ENCODE data around the gene DLGAP1. TPM values are rescaled to one million over a fixed set of nuclear protein-coding genes. Genes with fewer than 3 reads are reported as not detected.

Gene DLGAP1
- total and polyA plus RNA-seq, 2 of the 8 experiments (the other 6 are each of a cell fraction or from before 2014, with no cell fraction given): 11.8 to 16.9 TPM

DNA sequence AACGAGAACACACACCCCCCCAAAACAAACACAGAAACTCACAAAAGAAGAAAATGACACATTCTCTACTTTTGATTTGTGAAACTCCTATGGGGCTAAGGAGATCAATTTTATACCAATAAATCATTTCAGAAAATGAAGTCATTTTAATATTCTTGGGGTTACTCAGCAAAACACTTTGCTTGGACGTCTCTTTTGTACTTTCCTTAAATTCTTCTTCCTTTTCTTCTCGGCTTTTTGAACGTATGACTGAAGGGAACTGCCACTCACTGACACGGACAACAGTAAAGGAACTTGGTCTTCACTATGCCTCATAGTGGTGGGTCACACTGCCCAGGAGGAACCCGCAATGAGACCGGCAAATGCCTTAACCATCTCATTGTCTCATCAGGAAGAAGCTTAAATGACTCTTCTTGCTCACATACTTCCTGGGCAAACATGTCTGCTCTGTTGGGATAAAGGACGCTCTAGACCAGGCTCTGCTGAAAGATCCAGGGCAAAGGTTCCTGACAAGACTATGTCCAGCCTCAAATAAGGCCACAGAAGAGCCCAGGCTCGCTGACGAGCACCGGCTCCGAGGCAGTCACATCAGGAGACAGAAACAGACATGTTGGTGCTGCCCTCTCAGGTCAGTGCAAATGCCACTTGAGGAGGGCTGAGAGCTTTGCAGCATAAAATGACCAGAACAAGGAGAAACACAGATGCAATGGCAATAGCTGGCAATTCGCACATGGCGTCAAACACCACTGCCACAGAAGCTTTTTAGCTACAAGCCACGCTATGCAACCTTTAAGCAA lies 799.7 kb downstream of the DLGAP1 start:
- Histone ChIP-seq H3K23me2 (ENCODE audit: low read depth, low read length) (no peaks in the 10 kb centered on the region), H3K79me1 (ENCODE audit: low read depth, low read length) (no peaks in the 10 kb centered on the region), H3K56ac (replicated peaks; ENCODE audit: insufficient read length, low read depth, low read length) (no peak overlapping the region), H2BK15ac (ENCODE audit: low read length) (0 out of 2 replicates have a peak overlapping the region, but pooled peaks have one; percentile 51), H3K27ac (ENCODE audit: low read depth, low read length) (no peak overlapping the region), H3K9me3 (ENCODE audit: insufficient read depth in 2 of 2, low read depth in 1 of 2, low read length in 1 of 2) (no peaks in the 10 kb centered on the region), H4K8ac (ENCODE audit: extremely low read depth, insufficient read depth, low read length) (no peak overlapping the region), H3K4ac (replicated peaks; ENCODE audit: insufficient read length, low read depth, low read length) (no peak overlapping the region), H3K4me2 (ENCODE audit: insufficient read depth in 1 of 2, low read depth in 2 of 2, low read length in 2 of 2) (no peak overlapping the region), H3K36me3 (ENCODE audit: control insufficient read depth in 2 of 4, insufficient read depth in 4 of 4, low read length in 3 of 4) (no peaks in the 10 kb centered on the region), H3K4me1 (replicated peaks in 1 of 4; ENCODE audit: control insufficient read depth in 3 of 4, insufficient read depth in 4 of 4, low read length in 3 of 4) (peaks cover 0 to 3% (median 0%) of the 10 kb centered on the region in 4 experiments; a peak in 2 of 7 replicates), H4K20me1 (replicated peaks in 1 of 2; ENCODE audit: control insufficient read depth in 1 of 2, insufficient read depth in 2 of 2, low read length in 2 of 2) (no peaks in the 10 kb centered on the region), H4K91ac (replicated peaks; ENCODE audit: insufficient read length, low read length) (peak overlapping the region; percentile 75), H4K5ac (ENCODE audit: insufficient read length, low read depth, low read length) (no peak overlapping the region), H3K23ac (ENCODE audit: insufficient read length) (no peak overlapping the region), H3K27me3 (replicated peaks in 1 of 4; ENCODE audit: control insufficient read depth in 3 of 4, extremely low read depth in 1 of 4, insufficient read depth in 3 of 4, low read length in 3 of 4) (no peaks in the 10 kb centered on the region), H2AK5ac (ENCODE audit: low read depth, low read length) (peak overlapping the region; percentile 91; the same call in 1 of the 2 replicates), H2BK5ac (ENCODE audit: low read depth, low read length) (peak overlapping the region; percentile 5; the same call in 1 of the 2 replicates), H3K9ac (replicated peaks in 1 of 4; ENCODE audit: extremely low read depth in 1 of 4, low read depth in 3 of 4, low read length in 3 of 4) (no peak overlapping the region), H2BK120ac (replicated peaks; ENCODE audit: low read depth, low read length) (peak overlapping the region; percentile 26), H2BK20ac (ENCODE audit: low read length) (peak overlapping the region; percentile 91; the same call in 1 of the 2 replicates), H2AFZ (ENCODE audit: low read length) (no peak overlapping the region), H3K4me3 (ENCODE audit: extremely low read depth in 1 of 4, insufficient read depth in 2 of 4, low read depth in 3 of 4, low read length in 4 of 4) (no peak overlapping the region), H3K18ac (ENCODE audit: extremely low read depth, low read length) (peak overlapping the region; percentile 71; the same call in 1 of the 2 replicates), H3K79me2 (ENCODE audit: control insufficient read depth in 1 of 2, insufficient read depth in 2 of 2, low read length in 2 of 2) (no peaks in the 10 kb centered on the region), H3K14ac (ENCODE audit: insufficient read length) (no peak overlapping the region), H2BK12ac (ENCODE audit: low read depth, low read length) (peak overlapping the region; percentile 56; the same call in 1 of the 2 replicates)
- 82% methylated on average over 15 of the region's 15 CpGs; no CpG with 5 or more reads in 1 of the 2 experiments for WGBS, 2 experiments (ENCODE audit: extremely low coverage in 1 of 2, insufficient coverage in 1 of 2, insufficient read length in 1 of 2, insufficient replicate concordance in 2 of 2, low coverage in 1 of 2, low lambda C conversion rate in 2 of 2, missing lambda C conversion rate in 1 of 2)
- POLR2A ChIA-PET (ENCODE audit: partially characterized antibody): interaction anchor here (0.8 to 1.7 kb wide), 5 partner anchors 10 to 407 kb away, joined by 3 to 8 read pairs (median 4); no protein-coding TSS in a partner anchor
- no peak for DNase-seq (ENCODE audit: low read depth in 1 of 2, low spot score in 2 of 2)
- CTCF ChIA-PET (ENCODE audit: partially characterized antibody): interaction anchor here (1.0 kb wide), 1 partner anchor 10 kb away, joined by 3 read pairs; no protein-coding TSS in a partner anchor
- no peak for FAIRE-seq
- TF ChIP-seq ASH2L (IDR thresholded peaks at IDR 0.05; ENCODE audit: low read length): no peak
- no peak for TF ChIP-seq SAP30 (IDR thresholded peaks at IDR 0.05; ENCODE audit: insufficient read depth, insufficient replicate concordance, low read length)
- TF ChIP-seq SIN3A (conservative IDR thresholded peaks at IDR 0.05 in 1 of 2, IDR thresholded peaks at IDR 0.05 in 1 of 2; ENCODE audit: low read depth in 1 of 2, low read length in 2 of 2): no peak
- peak in 1 of 2 experiments; percentile 14; a peak in 1 of 4 replicates for TF ChIP-seq RAD21 (IDR thresholded peaks at IDR 0.05 in 1 of 2, conservative IDR thresholded peaks at IDR 0.05 in 1 of 2; ENCODE audit: low read depth in 2 of 2, low read length in 2 of 2)
- TF ChIP-seq KDM4A (IDR thresholded peaks at IDR 0.05; ENCODE audit: low read depth, low read length, severe bottlenecking): no peak
- no peak for TF ChIP-seq TAF1 (IDR thresholded peaks at IDR 0.05; ENCODE audit: low read depth, low read length)
- no peak for TF ChIP-seq CREB1 (IDR thresholded peaks at IDR 0.05)
- no peak for TF ChIP-seq POLR2A (IDR thresholded peaks at IDR 0.05; ENCODE audit: control extremely low read depth in 1 of 2, low read depth in 2 of 2, low read length in 2 of 2)
- TF ChIP-seq TBP (IDR thresholded peaks at IDR 0.05; ENCODE audit: low read depth, low read length): no peak
- no peak for TF ChIP-seq RXRA (IDR thresholded peaks at IDR 0.05; ENCODE audit: insufficient read depth, low read depth, low read length)
- no peak for TF ChIP-seq CBX5 (IDR thresholded peaks at IDR 0.05; ENCODE audit: low read depth, low read length)
- no peak for TF ChIP-seq SP1 (IDR thresholded peaks at IDR 0.05; ENCODE audit: low read depth, low read length)
